ENCODE results near the gene GAA.
A peak's percentile ranks its signal among the peaks of the same experiment; 100 is the strongest.

Gene GAA

DNA sequence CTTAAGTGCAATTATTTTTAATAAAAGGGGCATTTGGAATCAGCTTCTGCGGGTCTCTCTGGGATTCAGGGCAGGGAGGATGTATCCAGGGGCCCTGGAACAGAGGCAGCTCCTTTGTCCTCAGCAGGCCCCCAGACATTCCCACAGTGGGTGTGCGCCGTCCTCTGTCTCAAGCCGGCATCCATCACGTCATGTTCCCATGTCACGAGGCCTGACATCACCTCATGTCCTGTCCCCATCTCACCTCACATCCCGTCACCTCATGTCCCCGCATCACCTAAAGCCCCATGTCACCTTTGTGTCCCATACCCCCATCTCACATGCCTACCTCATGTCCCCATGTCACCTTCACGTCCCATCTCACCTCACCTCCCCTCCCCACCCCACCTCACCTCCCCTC, 18.5 kb downstream of the GAA start:
- H3K36me3 ChIP-seq (ENCODE audit: insufficient read depth, low read length), result no peaks in the 10 kb centered on the region
- H2AFZ ChIP-seq (ENCODE audit: low read length, unreplicated experiment), result no peak overlapping the region
- H3K4me1 ChIP-seq (ENCODE audit: control insufficient read depth, insufficient read depth, low read length, unreplicated experiment), result no peaks in the 10 kb centered on the region
- no peaks in the 10 kb centered on the region for H3K27me3 ChIP-seq (ENCODE audit: insufficient read depth, low read length)
- H3K79me2 ChIP-seq (ENCODE audit: control insufficient read depth, insufficient read depth, low read length, unreplicated experiment), result no peaks in the 10 kb centered on the region
- no peak overlapping the region for H3K27ac ChIP-seq (ENCODE audit: low read depth, low read length)
- no peak overlapping the region for H3K4me3 ChIP-seq (ENCODE audit: low read depth, low read length)

DNA sequence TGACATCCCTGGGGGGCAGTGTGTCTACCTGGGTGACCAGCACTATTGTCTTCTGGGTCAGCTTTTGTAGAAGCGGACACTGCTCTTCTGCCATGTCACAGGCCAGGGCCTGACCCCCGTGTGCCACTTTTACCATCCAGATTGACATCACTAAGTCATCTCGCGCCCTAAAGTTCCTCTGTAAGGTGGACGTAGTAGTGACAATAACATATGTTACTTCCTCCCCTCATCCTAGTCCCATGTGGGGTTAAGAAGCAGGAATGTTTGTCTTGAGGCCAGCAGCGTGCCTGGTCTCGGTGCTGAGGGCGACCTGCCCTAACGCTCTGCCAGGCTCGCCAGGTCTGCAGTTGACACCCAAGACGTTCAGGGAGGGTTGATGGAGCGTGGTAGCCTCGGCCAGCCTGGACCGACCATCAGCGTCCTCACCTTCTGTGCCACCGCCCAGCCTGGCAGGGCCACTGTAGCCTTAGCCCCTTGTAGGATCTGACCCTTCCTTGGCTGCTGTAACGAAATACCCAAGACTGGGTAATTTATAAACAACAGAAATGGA, 20.7 kb downstream of the GAA start:
- no peak overlapping the region for H3K27ac ChIP-seq (ENCODE audit: low read depth, low read length)
- peaks cover 13% of the 10 kb centered on the region for H3K4me1 ChIP-seq (ENCODE audit: control insufficient read depth, insufficient read depth, low read length, unreplicated experiment)
- H3K79me2 ChIP-seq (ENCODE audit: control insufficient read depth, insufficient read depth, low read length, unreplicated experiment), result no peaks in the 10 kb centered on the region
- H3K4me3 ChIP-seq (ENCODE audit: low read depth, low read length), result no peak overlapping the region
- H2AFZ ChIP-seq (ENCODE audit: low read length, unreplicated experiment), result no peak overlapping the region
- H3K36me3 ChIP-seq (ENCODE audit: insufficient read depth, low read length), result no peaks in the 10 kb centered on the region
- no peaks in the 10 kb centered on the region for H3K27me3 ChIP-seq (ENCODE audit: insufficient read depth, low read length)

DNA sequence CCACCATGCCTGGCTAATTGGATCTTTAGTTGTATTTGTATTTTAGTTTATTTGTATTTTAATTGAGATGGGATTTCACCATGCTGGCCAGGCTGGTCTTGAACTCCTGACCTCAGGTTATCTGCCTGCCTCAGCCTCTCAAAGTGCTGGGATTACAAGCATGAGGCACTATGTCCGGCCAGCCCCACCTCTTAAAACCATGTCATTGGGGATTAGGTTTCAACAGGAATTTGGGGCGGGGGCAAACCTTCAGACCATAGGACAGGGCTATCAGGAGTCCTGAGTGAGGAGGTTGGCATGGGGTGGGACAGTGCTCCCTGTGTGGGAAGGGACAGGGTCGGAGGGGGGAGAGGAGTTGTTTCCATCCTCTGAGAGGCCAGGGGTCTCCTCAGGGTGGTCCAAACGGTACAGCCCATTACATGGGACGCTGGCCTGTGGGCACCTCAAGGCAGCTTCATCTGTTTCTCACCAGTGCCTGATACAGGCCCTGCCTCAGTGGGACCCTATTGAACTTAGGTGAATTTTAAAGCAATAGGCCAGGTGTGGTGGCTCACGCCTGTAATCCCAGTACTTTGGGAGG, 21.6 kb downstream of the GAA start:
- no peaks in the 10 kb centered on the region for H3K27me3 ChIP-seq (ENCODE audit: insufficient read depth, low read length)
- H3K4me3 ChIP-seq (ENCODE audit: low read depth, low read length), result no peak overlapping the region
- H2AFZ ChIP-seq (ENCODE audit: low read length, unreplicated experiment), result no peak overlapping the region
- peaks cover 13% of the 10 kb centered on the region for H3K4me1 ChIP-seq (ENCODE audit: control insufficient read depth, insufficient read depth, low read length, unreplicated experiment)
- no peak overlapping the region for H3K27ac ChIP-seq (ENCODE audit: low read depth, low read length)
- H3K79me2 ChIP-seq (ENCODE audit: control insufficient read depth, insufficient read depth, low read length, unreplicated experiment), result no peaks in the 10 kb centered on the region
- no peaks in the 10 kb centered on the region for H3K36me3 ChIP-seq (ENCODE audit: insufficient read depth, low read length)

DNA sequence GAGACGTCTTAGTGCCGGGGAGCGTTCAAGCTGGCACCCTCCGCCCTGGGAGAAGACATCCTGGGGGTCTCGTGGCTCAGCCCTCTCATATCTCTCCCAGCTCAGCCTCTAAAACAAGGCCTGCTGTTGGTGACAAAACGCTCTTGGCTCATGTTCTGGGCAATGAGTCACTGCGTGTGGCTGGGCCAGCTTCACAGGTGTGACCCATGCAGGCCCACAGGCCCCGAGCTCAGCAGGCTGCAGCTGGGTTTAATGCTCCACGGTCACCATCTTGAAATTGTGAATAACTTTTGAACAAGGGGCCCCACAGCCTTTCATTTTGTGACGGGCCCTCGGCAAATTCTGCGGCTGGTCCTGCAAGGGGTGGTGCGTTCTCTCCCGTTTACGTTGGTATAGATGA, 22.4 kb downstream of the GAA start:
- Histone ChIP-seq H3K4me3 (ENCODE audit: low read depth, low read length) (no peak overlapping the region), H3K27ac (ENCODE audit: low read depth, low read length) (no peak overlapping the region), H2AFZ (ENCODE audit: low read length, unreplicated experiment) (no peak overlapping the region)

DNA sequence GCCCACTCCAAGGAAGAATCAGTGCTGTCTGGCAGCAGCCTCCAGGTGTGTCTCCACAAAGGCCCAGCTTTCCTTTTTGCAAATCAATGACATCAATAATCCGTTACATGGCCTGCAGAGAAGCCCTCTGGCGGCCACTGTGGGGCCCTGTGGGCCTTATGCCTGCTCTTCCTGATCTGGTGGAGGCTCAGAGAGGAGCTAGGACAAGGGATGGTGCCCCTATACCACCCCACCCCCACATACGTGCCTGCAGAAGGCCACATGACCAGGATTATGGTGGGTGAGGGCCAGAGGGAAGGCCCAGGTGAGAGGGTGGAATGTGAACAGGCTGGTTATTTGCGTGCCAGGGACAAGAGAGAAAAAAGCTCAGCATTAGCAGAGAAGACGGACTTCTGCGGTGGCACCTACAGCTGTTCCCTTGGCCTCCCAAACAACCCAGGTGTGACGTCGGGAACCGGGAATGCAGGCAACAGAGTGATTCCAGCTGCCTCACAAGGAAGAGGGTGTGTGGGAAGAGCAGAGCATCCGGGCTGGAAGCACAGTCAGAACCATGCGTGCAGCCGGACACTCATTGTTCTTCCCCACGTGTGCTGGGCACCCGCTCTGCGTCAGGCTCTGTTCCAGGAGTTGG, 23.1 kb downstream of the GAA start:
- no peaks in the 10 kb centered on the region for H3K36me3 ChIP-seq (ENCODE audit: insufficient read depth, low read length)
- H3K27ac ChIP-seq (ENCODE audit: low read depth, low read length), result no peak overlapping the region
- H3K79me2 ChIP-seq (ENCODE audit: control insufficient read depth, insufficient read depth, low read length, unreplicated experiment), result no peaks in the 10 kb centered on the region
- no peaks in the 10 kb centered on the region for H3K27me3 ChIP-seq (ENCODE audit: insufficient read depth, low read length)
- H2AFZ ChIP-seq (ENCODE audit: low read length, unreplicated experiment), result no peak overlapping the region
- H3K4me1 ChIP-seq (ENCODE audit: control insufficient read depth, insufficient read depth, low read length, unreplicated experiment), result peaks cover 13% of the 10 kb centered on the region
- no peak overlapping the region for H3K4me3 ChIP-seq (ENCODE audit: low read depth, low read length)

More for the DNA sequence above, 22.4 kb downstream of the GAA start:
- no peaks in the 10 kb centered on the region for H3K36me3 ChIP-seq (ENCODE audit: insufficient read depth, low read length)
- no peaks in the 10 kb centered on the region for H3K79me2 ChIP-seq (ENCODE audit: control insufficient read depth, insufficient read depth, low read length, unreplicated experiment)
- H3K4me1 ChIP-seq (ENCODE audit: control insufficient read depth, insufficient read depth, low read length, unreplicated experiment), result peaks cover 13% of the 10 kb centered on the region
- no peaks in the 10 kb centered on the region for H3K27me3 ChIP-seq (ENCODE audit: insufficient read depth, low read length)

DNA sequence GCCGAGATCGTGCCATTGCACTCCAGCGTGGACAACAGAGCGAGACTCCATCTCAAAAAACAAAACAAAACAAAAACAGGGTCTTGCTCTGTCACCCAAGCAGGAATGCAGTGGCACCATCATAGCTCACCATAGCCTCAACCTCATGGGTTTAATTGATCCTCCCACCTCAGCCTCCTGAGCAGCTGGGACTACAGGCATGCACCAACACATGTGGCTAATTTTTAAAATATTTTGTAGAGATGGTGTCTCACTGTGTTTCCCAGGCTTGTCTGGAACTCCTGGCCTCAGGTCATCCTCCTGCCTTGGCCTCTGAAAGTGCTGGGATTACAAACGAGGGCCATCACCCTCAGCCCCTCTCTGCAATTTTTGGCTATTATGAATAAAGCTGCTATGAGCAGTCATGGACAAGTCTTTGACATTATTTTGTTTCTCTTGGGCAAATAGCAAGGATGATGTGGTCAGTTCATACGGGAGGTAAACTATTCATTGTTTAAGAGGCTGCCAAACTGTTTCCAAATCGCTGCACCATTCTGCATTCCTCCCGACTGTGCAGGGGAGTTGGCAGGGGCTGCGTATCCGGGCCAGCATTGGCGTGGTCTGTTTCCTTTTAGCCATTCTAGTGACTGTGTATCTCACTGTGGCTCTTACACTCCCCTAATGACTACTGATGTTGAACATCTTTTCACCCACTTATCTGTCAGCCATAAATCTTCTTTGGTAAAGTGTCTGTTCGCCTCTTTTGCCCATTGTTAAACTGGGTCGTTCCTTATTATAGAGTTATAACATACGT, 24.5 kb downstream of the GAA start:
- Histone ChIP-seq H3K4me1 (ENCODE audit: control insufficient read depth, insufficient read depth, low read length, unreplicated experiment) (peaks cover 13% of the 10 kb centered on the region), H2AFZ (ENCODE audit: low read length, unreplicated experiment) (peak overlapping the region; percentile 44), H3K4me3 (ENCODE audit: low read depth, low read length) (peak overlapping the region; percentile 33), H3K36me3 (ENCODE audit: insufficient read depth, low read length) (no peaks in the 10 kb centered on the region), H3K27ac (ENCODE audit: low read depth, low read length) (peak overlapping the region; percentile 43), H3K27me3 (ENCODE audit: insufficient read depth, low read length) (no peaks in the 10 kb centered on the region), H3K79me2 (ENCODE audit: control insufficient read depth, insufficient read depth, low read length, unreplicated experiment) (no peaks in the 10 kb centered on the region)

DNA sequence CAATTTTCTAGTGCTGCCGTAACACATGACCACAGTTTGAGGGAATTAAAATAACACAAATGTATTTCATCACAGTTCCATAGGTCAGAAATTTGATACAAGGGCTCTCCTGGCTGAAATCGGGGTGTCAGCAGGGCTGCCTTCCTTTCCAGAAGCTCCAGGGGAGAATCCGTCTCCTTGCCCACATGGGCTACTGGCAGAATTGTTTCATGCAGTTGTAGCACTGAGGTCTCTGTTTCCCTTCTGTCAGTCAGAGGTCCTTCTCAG, 25.0 kb downstream of the GAA start:
- Histone ChIP-seq H3K27me3 (ENCODE audit: insufficient read depth, low read length) (no peaks in the 10 kb centered on the region), H3K36me3 (ENCODE audit: insufficient read depth, low read length) (no peaks in the 10 kb centered on the region), H3K4me3 (ENCODE audit: low read depth, low read length) (peak overlapping the region; percentile 33), H3K27ac (ENCODE audit: low read depth, low read length) (peak overlapping the region; percentile 43), H2AFZ (ENCODE audit: low read length, unreplicated experiment) (peak overlapping the region; percentile 44), H3K79me2 (ENCODE audit: control insufficient read depth, insufficient read depth, low read length, unreplicated experiment) (no peaks in the 10 kb centered on the region), H3K4me1 (ENCODE audit: control insufficient read depth, insufficient read depth, low read length, unreplicated experiment) (peaks cover 13% of the 10 kb centered on the region)

DNA sequence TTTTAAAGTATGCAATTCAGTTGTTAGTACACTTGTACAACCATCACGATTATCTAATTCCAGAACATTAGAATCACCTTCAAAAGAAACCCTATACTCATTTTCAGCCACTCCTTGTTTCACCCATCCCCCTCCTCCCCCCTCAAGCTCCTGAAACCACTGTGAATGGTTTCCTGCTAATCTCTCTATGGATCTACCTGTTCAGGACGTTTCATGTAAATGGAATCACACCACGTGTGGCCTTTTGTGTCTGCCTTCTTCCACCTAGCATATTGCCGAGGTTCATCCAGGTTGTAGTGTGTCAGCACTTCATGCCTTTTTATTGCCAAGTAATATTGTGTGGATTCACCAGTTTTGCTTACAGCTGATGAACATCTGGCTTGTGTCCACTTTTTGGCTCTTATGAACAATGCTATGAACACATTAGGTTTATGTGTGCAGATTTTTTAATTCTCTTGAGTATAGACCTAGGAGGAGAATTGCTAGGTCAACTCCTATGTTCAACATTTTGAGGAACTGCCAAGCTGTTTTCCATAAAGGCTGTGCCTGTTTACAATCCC, 27.7 kb downstream of the GAA start:
- Histone ChIP-seq H3K79me2 (ENCODE audit: control insufficient read depth, insufficient read depth, low read length, unreplicated experiment) (no peaks in the 10 kb centered on the region), H3K27ac (ENCODE audit: low read depth, low read length) (no peak overlapping the region), H2AFZ (ENCODE audit: low read length, unreplicated experiment) (no peak overlapping the region), H3K27me3 (ENCODE audit: insufficient read depth, low read length) (no peaks in the 10 kb centered on the region), H3K4me1 (ENCODE audit: control insufficient read depth, insufficient read depth, low read length, unreplicated experiment) (peaks cover 13% of the 10 kb centered on the region), H3K4me3 (ENCODE audit: low read depth, low read length) (no peak overlapping the region), H3K36me3 (ENCODE audit: insufficient read depth, low read length) (peaks cover 7% of the 10 kb centered on the region)

DNA sequence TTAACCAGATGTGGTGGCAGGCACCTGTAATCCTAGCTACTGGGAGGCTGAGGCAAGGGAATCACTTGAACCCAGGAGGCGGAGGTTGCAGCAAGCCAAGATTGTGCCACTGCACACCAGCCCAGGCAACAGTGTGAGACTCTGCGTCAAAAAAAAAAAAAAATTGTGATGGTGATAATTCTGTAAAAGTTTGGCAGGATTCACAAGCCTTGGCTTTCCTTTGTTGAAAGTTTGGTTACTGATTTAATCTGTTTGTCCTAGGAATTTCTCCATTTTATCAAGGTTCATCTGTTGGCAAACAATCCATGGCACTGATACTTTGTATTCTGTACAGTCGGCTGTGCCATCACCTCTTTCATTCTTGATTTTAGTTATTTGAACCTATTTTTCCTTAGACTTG, 29.6 kb downstream of the GAA start:
- no peak overlapping the region for H3K27ac ChIP-seq (ENCODE audit: low read depth, low read length)
- no peak overlapping the region for H3K4me3 ChIP-seq (ENCODE audit: low read depth, low read length)
- peaks cover 12% of the 10 kb centered on the region for H3K36me3 ChIP-seq (ENCODE audit: insufficient read depth, low read length)
- H3K79me2 ChIP-seq (ENCODE audit: control insufficient read depth, insufficient read depth, low read length, unreplicated experiment), result no peaks in the 10 kb centered on the region
- H3K27me3 ChIP-seq (ENCODE audit: insufficient read depth, low read length), result no peaks in the 10 kb centered on the region
- H3K4me1 ChIP-seq (ENCODE audit: control insufficient read depth, insufficient read depth, low read length, unreplicated experiment), result peaks cover 7% of the 10 kb centered on the region
- no peak overlapping the region for H2AFZ ChIP-seq (ENCODE audit: low read length, unreplicated experiment)

DNA sequence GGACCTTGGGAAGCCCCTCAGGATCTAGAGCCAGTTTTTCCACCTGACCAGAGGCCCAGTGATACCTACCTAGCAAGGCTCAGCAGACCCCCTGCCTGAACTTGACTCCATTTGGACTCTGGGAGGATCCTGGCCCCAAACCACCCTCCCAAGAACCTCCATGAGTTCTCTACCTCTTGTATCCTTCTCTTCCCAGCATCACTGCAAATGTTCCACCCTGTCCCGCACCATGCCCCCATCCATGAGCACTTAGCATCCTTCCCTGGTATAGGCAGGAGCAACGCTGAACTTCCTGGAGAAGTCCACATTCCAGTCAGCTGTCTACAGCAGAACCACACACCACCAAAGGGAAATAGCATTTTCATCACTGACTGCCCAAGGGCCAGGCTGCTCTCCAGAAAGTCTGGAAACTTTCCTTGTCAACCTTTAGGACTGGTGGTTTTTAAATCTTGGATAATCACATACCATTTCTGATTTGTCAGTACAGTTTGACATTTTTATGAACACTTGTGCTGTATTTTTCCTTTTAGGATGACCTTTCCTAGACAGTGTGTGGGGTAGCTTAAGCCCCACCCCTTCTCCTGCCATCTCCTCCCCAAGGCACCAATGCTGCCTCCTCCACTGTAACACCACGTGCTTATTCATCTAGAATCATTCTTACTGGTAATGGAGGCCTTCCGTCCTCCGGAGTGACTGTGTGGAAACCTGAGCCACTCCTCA, 31.7 kb downstream of the GAA start:
- H3K4me1 ChIP-seq (ENCODE audit: control insufficient read depth, insufficient read depth, low read length, unreplicated experiment), result no peaks in the 10 kb centered on the region
- no peaks in the 10 kb centered on the region for H3K79me2 ChIP-seq (ENCODE audit: control insufficient read depth, insufficient read depth, low read length, unreplicated experiment)
- H3K27ac ChIP-seq (ENCODE audit: low read depth, low read length), result no peak overlapping the region
- H3K4me3 ChIP-seq (ENCODE audit: low read depth, low read length), result no peak overlapping the region
- no peaks in the 10 kb centered on the region for H3K27me3 ChIP-seq (ENCODE audit: insufficient read depth, low read length)
- H3K36me3 ChIP-seq (ENCODE audit: insufficient read depth, low read length), result peaks cover 21% of the 10 kb centered on the region
- no peak overlapping the region for H2AFZ ChIP-seq (ENCODE audit: low read length, unreplicated experiment)
